K562 (cell line): ENCODE results near the gene BCL7C. TPM values are rescaled to one million over a fixed set of nuclear protein-coding genes. Genes with fewer than 3 reads are reported as not detected.

Source experiments
- ADNP ChIP-seq: fragments of 200-800 bp; sonication (Bioruptor generic); IDR thresholded peaks from 2 replicates; pipeline ENCODE4 v1.6.1; 2016; ENCODE audit warnings: missing genetic modification characterization, missing compliant biosample characterization
- BRD4 ChIP-seq: fragments of 200-600 bp; sonication (generic); IDR thresholded peaks from 2 replicates; pipeline ENCODE4 v1.6.1; 2017; ENCODE audit warnings: inconsistent platforms
- DIDO1 ChIP-seq: fragments of 450-650 bp; IDR thresholded peaks from 2 replicates; pipeline ENCODE4 v1.6.1; 2016; ENCODE audit warnings: low read depth, missing biosample characterization, missing genetic modification characterization
- E2F5 ChIP-seq: sonication (generic); formaldehyde crosslinking; IDR thresholded peaks from 2 replicates; pipeline ENCODE4 v1.8.0; 2022; ENCODE audit warnings: mild to moderate bottlenecking, missing genetic modification reagents
- EZH2 ChIP-seq: IDR thresholded peaks from 2 replicates; pipeline ENCODE4 v1.6.1; 2012; ENCODE audit warnings: low read depth, mild to moderate bottlenecking, inconsistent platforms, low read length, borderline replicate concordance
- JUND ChIP-seq, 2 experiments: IDR thresholded peaks; 2 replicates in 1 of 2; 3 replicates in 1 of 2; pipeline ENCODE4 v1.6.1; 2011; ENCODE audit warnings: borderline replicate concordance in 2 of 2, low read depth in 2 of 2, low read length in 2 of 2, improper control_type of control experiment in 1 of 2, missing biosample characterization in 1 of 2, missing genetic modification characterization in 1 of 2, missing genetic modification reagents in 1 of 2
- MCM2 ChIP-seq: fragments of 450-650 bp; IDR thresholded peaks from 2 replicates; pipeline ENCODE4 v1.6.1; 2017; ENCODE audit warnings: low read depth, mild to moderate bottlenecking
- NCOA6 ChIP-seq: fragments of 450-650 bp; IDR thresholded peaks from 2 replicates; pipeline ENCODE4 v1.6.1; 2017; ENCODE audit warnings: mild to moderate bottlenecking
- NFYB ChIP-seq: IDR thresholded peaks from 2 replicates; pipeline ENCODE4 v1.6.1; 2011; ENCODE audit warnings: mild to moderate bottlenecking, moderate library complexity; ENCODE audit not compliant: insufficient read length; ENCODE audit errors: extremely low read depth
- POLR2B ChIP-seq: fragments of 450-650 bp; IDR thresholded peaks from 2 replicates; pipeline ENCODE4 v1.6.1; 2018; ENCODE audit warnings: low read depth; ENCODE audit not compliant: partially characterized antibody
- POLR3A ChIP-seq: IDR thresholded peaks from 2 replicates; pipeline ENCODE4 v1.6.1; 2011; ENCODE audit warnings: borderline replicate concordance, mild to moderate bottlenecking, moderate library complexity; ENCODE audit not compliant: insufficient read length, insufficient read depth; ENCODE audit errors: extremely low read depth
- PREB ChIP-seq: sonication (generic); formaldehyde crosslinking; IDR thresholded peaks from 2 replicates; pipeline ENCODE4 v1.8.1; 2023; ENCODE audit warnings: mild to moderate bottlenecking, missing genetic modification reagents
- PRPF4 ChIP-seq: fragments of 200-400 bp; formaldehyde crosslinking; IDR thresholded peaks from one replicate; pipeline ENCODE4 v1.6.1; 2017; ENCODE audit warnings: low read length, low read depth, mild to moderate bottlenecking; ENCODE audit not compliant: insufficient read depth, poor library complexity, severe bottlenecking
- RBFOX2 ChIP-seq: fragments of 200-400 bp; formaldehyde crosslinking; IDR thresholded peaks from 2 replicates; pipeline ENCODE4 v1.6.1; 2017; ENCODE audit warnings: low read depth, mild to moderate bottlenecking, low read length, moderate library complexity
- RFX7 ChIP-seq: fragments of 250-450 bp; sonication (Bioruptor Pico); IDR thresholded peaks from 2 replicates; pipeline ENCODE4 v1.5.1; 2021; ENCODE audit warnings: mild to moderate bottlenecking
- SMARCA5 ChIP-seq: fragments of 450-650 bp; IDR thresholded peaks from 2 replicates; pipeline ENCODE4 v1.6.1; 2016
- TAL1 ChIP-seq: fragments of 450-650 bp; IDR thresholded peaks from 2 replicates; pipeline ENCODE4 v1.6.1; 2016; ENCODE audit warnings: mild to moderate bottlenecking
- TEAD2 ChIP-seq: fragments of 450-650 bp; IDR thresholded peaks from 2 replicates; pipeline ENCODE4 v1.6.1; 2016; ENCODE audit warnings: missing genetic modification characterization, control low read depth, missing compliant biosample characterization
- VEZF1 ChIP-seq: fragments of 200-800 bp; sonication (Bioruptor generic); IDR thresholded peaks from 2 replicates; pipeline ENCODE4 v1.6.1; 2017; ENCODE audit warnings: missing genetic modification characterization, missing compliant biosample characterization
- XRCC3 ChIP-seq: fragments of 450-650 bp; IDR thresholded peaks from 2 replicates; pipeline ENCODE4 v1.6.1; 2017; ENCODE audit warnings: mild to moderate bottlenecking, moderate library complexity
- ZBTB12 ChIP-seq: fragments of 250-450 bp; sonication (Bioruptor Pico); IDR thresholded peaks from 2 replicates; pipeline ENCODE4 v1.4.0; 2020
- ZNF121 ChIP-seq: sonication (generic); formaldehyde crosslinking; conservative IDR thresholded peaks from 2 replicates; pipeline ENCODE4 v1.8.0; 2022; ENCODE audit warnings: missing genetic modification reagents
- ZNF217 ChIP-seq: sonication (generic); formaldehyde crosslinking; IDR thresholded peaks from 2 replicates; pipeline ENCODE4 v1.8.0; 2022; ENCODE audit warnings: mild to moderate bottlenecking, missing genetic modification reagents
- ZNF41 ChIP-seq: fragments of 250-450 bp; sonication (Bioruptor Pico); conservative IDR thresholded peaks from 2 replicates; pipeline ENCODE4 v1.4.0; 2020; ENCODE audit warnings: mild to moderate bottlenecking
- polyA plus RNA-seq, 8 experiments: library from polyadenylated mRNA; depleted of rRNA in 4 of 8; stranded (reverse) in 5 of 8; unstranded in 3 of 8; fragments of >200 nt; fragmentation: Nextera tagmentation in 2 of 8; fragmentation: Illumina TruSeq in 1 of 8; extraction: Ambion mirVana in 2 of 8; extraction: Trizol in 1 of 8; gene quantifications; 2 replicates each; pipeline versions ENCODE4 v1.2.1 to v1.2.3, GENCODE V29; 2011 to 2014; ENCODE audit warnings: inconsistent platforms in 1 of 8, missing spikeins in 1 of 8
- total RNA-seq, 7 experiments: library from RNA; depleted of rRNA in 6 of 7; stranded (reverse); fragments of >200 nt in 6 of 7; fragmentation: Illumina TruSeq in 2 of 7; extraction: Trizol in 2 of 7; gene quantifications; 2 replicates each; pipeline versions ENCODE4 v1.2.1 to v1.2.3, GENCODE V29; 2011 to 2021; ENCODE audit warnings: low replicate concordance in 1 of 7

BCL7C gene
- total and polyA plus RNA-seq, 9 of the 15 experiments (the other 6 are each of a cell fraction or from before 2014, with no cell fraction given), result 1.7 to 85.8 (median 19.6) TPM

- TF ChIP-seq PRPF4 (no peak), RFX7 (CRISPR knock-in tag) (no peak), BRD4 (no peak), E2F5 (CRISPR knock-in tag) (no peak), NCOA6 (no peak), ADNP (tag) (peak; percentile 67), TAL1 (peak; percentile 29; the same call in 1 of the 2 replicates), ZNF217 (CRISPR knock-in tag) (no peak), VEZF1 (peak; percentile 89), SMARCA5 (peak; percentile 84; the same call in 1 of the 2 replicates), PREB (CRISPR knock-in tag) (no peak), ZBTB12 (CRISPR knock-in tag) (no peak), ZNF41 (CRISPR knock-in tag) (no peak), POLR3A (no peak), ZNF121 (CRISPR knock-in tag) (peak; percentile 69), XRCC3 (no peak), POLR2B (no peak), TEAD2 (tag) (no peak), JUND (IDR thresholded peaks at IDR 0.05; ENCODE audit: borderline replicate concordance, low read depth, low read length) (peak; percentile 66; the same call in 1 of the 2 replicates), JUND (tag; IDR thresholded peaks at IDR 0.05; ENCODE audit: borderline replicate concordance, low read depth, low read length) (peak; percentile 73; the same call in 1 of the 3 replicates), EZH2 (no peak), DIDO1 (tag) (no peak), RBFOX2 (no peak), NFYB (no peak), MCM2 (no peak)
Observed at GRCh38 chr16:30875871-30876801, 17.7 kb downstream of the BCL7C start (continued).
